ENCODE results near the gene FBXO42.
A peak's percentile ranks its signal among the peaks of the same experiment; 100 is the strongest.

The FBXO42 gene

DNA sequence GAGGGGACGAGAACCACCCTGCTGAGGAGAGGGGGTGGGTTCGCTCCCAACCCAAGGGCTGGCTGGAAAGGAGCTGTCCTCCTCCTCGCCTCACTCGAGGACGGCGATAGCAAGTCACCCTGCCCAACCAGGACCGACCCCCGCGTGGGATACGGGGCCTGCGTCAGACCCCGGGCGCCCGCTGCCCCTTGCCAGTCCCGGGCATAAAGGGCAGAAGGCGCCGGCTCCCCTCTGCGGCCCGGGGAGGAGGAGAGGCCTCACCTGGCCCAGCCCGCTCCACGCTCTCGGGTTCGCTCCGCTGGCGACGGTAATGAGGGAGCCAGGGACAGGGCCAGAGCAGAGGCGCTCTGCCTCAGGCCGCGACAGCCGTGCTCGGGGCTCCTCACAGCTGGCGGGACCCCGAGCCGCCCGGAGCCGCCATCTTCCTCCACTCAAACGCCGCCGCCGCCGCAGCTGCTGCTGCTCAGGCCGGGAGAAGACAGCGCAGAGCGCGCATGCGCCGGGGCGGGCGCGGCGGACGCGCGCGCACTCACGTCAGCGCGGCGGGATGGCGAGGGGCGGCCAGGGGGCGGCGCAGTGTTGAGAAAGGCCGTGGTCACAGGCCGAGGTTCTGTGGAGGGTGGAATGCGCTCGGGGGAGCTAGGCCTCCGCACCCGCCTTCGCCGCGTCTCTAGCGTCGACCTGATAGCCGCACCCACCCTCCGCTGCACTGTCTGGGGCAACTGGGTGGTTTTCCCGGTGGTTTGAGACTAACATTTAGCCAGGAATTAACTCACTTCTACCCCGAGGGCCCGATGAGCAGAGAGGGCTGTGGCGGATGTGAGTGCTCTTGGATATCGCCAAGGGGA, at the start of gene FBXO42:
Gene FBXO42, minus strand, starts transcription at position 487 of the 848 bp plus-strand sequence. CDS start 37,062 bp downstream, outside the sequence.
- Mint-ChIP-seq H3K36me3 (ENCODE audit: low read depth) (peaks cover 3% of the 10 kb centered on the region), H3K27me3 (ENCODE audit: low read depth) (no peaks in the 10 kb centered on the region), H3K9me3 (no peaks in the 10 kb centered on the region), H3K4me3 (peak within 1 kb of the TSS; percentile 90), H3K4me1 (ENCODE audit: low read depth) (peaks cover 21% of the 10 kb centered on the region), H3K27ac (peak within 1 kb of the TSS; percentile 87)

DNA sequence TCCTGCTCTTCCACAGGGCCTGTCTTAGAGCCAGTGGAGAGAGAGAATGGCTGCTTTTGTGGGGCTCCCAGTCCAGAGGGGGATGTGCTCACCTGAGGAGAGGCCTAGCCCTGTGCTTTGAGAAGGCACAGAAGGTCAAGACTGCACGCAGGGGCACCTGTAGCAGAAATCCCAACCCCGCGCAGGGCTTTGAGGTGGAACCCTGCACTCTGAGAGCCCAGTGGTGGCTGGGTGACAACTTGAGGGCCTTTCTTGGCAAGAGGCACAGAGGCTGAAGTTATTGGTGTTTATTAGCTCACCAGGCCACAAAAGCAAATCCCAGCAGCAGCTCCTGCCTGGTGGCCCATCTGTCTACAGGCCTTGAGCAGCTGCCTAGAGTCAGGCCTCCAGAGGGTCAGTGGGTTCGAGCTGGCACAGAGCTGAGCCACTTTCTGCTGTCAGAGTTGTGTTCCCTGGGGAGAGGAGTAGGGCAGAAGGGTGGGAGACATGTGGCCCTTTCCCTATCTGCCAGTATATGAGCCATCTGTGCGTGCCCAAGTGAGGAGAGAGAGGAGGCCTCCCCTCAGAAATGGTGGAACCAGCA, 46.2 kb upstream of the FBXO42 start:
- Mint-ChIP-seq H3K4me1 (ENCODE audit: low read depth) (peaks cover 6% of the 10 kb centered on the region), H3K27ac (no peak overlapping the region), H3K9me3 (no peaks in the 10 kb centered on the region), H3K36me3 (ENCODE audit: low read depth) (peaks cover 27% of the 10 kb centered on the region), H3K27me3 (ENCODE audit: low read depth) (no peaks in the 10 kb centered on the region), H3K4me3 (no peak overlapping the region)

DNA sequence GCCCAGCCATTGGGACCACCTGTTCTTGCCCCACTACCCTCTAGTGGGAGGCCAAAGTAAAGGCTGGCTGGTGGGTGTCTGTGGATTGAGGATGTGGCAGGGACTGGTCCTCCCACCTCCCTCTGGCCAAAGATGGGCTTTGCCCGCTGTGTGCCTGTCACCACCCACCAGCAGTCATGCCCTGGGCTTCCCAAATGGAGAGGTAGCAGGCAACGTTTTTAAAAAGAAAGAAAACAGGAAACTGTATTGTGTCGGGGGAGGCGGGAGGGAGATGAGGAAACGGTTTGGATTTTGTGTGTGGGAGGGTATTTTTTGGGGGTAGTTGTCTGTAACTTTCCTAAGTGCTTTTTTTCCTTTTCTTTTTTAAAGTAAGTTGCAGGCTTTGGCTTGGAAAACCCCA, 44.8 kb upstream of the FBXO42 start:
- no peaks in the 10 kb centered on the region for H3K9me3 Mint-ChIP-seq
- no peak overlapping the region for H3K27ac Mint-ChIP-seq
- no peaks in the 10 kb centered on the region for H3K27me3 Mint-ChIP-seq (ENCODE audit: low read depth)
- peaks cover 15% of the 10 kb centered on the region for H3K4me1 Mint-ChIP-seq (ENCODE audit: low read depth)
- H3K36me3 Mint-ChIP-seq (ENCODE audit: low read depth): peaks cover 34% of the 10 kb centered on the region
- H3K4me3 Mint-ChIP-seq: no peak overlapping the region

DNA sequence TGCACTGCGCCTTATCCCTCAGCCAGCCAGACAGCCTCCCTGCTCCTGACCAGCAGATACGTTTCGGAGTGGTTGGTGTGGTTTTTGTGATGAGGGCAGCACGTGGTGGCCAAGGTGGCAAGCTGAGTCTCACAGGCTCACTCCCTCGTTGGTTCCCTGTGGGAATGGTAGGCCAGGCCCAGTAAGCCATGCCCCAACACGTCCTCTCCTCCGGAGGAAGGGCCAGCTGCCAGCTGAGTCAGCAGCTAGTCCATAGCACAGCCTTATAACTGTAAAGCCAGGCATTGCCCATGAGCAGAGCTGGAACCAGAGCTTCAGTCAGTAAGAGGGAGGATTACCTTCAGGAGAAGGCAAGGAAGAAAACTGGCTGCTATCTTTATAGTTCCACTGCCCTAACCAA, 44.3 kb upstream of the FBXO42 start:
- Mint-ChIP-seq H3K27ac (no peak overlapping the region), H3K4me1 (ENCODE audit: low read depth) (peaks cover 21% of the 10 kb centered on the region), H3K4me3 (no peak overlapping the region), H3K9me3 (no peaks in the 10 kb centered on the region), H3K27me3 (ENCODE audit: low read depth) (no peaks in the 10 kb centered on the region), H3K36me3 (ENCODE audit: low read depth) (peaks cover 32% of the 10 kb centered on the region)

DNA sequence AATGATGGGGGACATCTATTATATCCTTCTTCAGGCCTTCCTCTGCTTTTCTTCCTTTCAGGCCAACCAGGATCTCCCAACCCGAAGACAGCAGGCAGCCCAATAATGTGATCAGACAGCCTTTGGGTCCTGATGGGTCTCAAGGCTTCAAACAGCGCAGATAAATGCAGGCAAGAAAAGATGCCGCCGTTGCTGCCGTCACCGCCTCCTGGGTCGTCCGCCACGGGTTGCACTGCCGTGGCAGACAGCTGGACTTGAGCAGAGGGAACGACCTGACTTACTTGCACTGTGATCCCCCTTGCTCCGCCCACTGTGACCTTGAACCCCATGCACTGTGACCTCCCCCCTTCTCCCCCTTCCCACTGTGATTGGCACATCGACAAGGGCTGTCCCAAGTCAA, 42.7 kb upstream of the FBXO42 start:
- H3K36me3 Mint-ChIP-seq (ENCODE audit: low read depth): peaks cover 31% of the 10 kb centered on the region
- no peaks in the 10 kb centered on the region for H3K27me3 Mint-ChIP-seq (ENCODE audit: low read depth)
- H3K27ac Mint-ChIP-seq: no peak overlapping the region
- no peak overlapping the region for H3K4me3 Mint-ChIP-seq
- no peaks in the 10 kb centered on the region for H3K9me3 Mint-ChIP-seq
- peaks cover 37% of the 10 kb centered on the region for H3K4me1 Mint-ChIP-seq (ENCODE audit: low read depth)

DNA sequence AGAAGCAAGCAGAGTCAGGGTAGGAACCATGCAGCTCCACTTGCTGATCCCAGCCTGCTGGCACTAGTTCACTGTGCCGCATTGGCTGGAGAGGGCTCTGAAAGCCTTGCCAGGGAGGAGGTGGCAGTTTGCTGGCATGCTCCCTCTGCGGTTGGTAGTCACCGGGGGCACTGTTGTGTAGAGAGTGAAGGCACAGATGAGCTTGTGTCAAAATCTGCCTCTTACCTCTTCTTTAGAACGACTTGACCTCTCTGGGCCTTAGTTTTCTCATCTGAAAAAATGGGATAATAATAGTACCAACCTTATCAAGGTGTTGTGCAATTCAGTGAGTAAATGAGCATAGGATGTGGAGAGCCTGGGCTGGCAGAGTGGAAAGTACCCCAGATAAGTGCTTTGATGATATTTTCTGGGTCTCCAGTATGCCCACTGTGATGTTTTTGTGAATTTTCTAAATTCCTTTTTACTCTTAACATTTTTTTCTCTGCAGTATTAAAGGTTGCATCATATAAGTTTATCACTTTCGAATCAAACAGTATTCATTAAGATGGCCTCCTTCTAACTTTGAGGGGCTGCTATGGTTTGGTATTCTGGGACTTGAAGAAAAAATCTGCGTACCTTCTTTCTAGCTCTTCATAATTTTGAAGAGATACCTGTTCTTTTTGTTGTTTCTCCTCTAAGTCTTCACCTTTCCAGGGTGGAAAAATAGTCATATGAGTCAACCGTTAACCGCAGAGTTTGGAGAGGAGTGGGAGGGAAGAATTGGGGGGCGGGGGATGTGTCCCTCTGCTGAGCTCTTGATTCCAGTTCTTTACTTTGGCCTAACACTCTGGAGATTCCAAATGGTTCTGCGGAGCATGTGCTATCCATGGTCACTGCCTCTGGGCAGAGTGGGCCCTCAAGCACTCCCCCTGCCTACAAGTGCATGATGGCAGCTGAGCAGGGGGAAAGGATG, 41.6 kb upstream of the FBXO42 start:
- peaks cover 40% of the 10 kb centered on the region for H3K4me1 Mint-ChIP-seq (ENCODE audit: low read depth)
- peaks cover 29% of the 10 kb centered on the region for H3K36me3 Mint-ChIP-seq (ENCODE audit: low read depth)
- H3K4me3 Mint-ChIP-seq: no peak overlapping the region
- H3K27ac Mint-ChIP-seq: peak overlapping the region; percentile 41
- no peaks in the 10 kb centered on the region for H3K27me3 Mint-ChIP-seq (ENCODE audit: low read depth)
- no peaks in the 10 kb centered on the region for H3K9me3 Mint-ChIP-seq

DNA sequence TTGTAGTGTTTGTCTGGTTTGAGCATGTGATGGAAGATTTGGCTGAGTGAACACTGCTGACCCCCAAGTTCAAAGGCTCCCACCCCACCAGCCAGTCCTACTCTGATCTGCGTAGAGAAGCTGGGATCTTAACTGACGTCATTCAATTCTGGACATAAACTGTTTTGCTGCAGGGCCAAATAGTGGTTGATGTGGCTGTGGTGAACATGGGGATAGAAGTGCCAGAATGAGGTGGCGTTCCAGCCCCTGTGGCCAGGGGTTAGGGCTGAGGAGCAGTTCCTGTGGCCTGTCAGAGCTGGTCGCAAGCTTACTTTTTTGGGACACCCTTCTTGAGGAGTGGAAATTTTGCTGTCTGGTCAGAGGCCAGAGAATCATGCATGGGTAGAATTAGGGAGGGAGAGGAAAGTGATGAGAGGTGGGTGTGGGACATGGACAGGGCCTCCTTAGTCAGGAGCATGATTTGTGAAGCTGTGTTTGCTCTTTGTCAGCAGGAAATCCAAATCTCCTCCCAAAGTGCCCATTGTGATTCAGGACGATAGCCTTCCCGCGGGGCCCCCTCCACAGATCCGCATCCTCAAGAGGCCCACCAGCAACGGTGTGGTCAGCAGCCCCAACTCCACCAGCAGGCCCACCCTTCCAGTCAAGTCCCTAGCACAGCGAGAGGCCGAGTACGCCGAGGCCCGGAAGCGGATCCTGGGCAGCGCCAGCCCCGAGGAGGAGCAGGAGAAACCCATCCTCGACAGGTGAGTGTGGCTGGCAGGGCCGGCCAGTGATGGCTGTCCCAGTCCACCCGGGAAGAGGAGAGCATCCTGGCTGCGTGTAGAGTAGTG, 40.7 kb upstream of the FBXO42 start:
- peaks cover 40% of the 10 kb centered on the region for H3K4me1 Mint-ChIP-seq (ENCODE audit: low read depth)
- H3K27ac Mint-ChIP-seq: peak overlapping the region; percentile 15
- H3K27me3 Mint-ChIP-seq (ENCODE audit: low read depth): no peaks in the 10 kb centered on the region
- no peak overlapping the region for H3K4me3 Mint-ChIP-seq
- no peaks in the 10 kb centered on the region for H3K9me3 Mint-ChIP-seq
- peaks cover 29% of the 10 kb centered on the region for H3K36me3 Mint-ChIP-seq (ENCODE audit: low read depth)

DNA sequence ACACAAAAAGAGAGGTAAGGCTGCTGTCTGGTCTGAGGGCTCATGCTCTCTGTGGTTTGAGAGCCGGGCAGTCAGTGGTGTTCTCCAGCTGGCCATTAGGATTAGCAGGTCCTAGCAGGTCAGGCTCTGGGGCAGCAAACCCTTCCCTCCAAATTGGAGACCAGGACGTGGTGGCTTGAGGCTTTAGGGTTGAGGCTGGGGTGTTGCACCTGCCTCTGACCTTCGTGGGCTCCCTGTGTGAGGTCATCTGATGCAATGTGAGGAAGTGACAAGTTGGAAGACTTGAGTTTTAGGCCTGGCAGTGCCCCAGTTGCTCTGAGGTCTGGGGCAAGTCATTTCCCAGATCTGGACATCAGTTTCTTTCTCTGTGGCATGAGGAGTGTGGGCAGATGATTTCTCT, 39.1 kb upstream of the FBXO42 start:
- Mint-ChIP-seq H3K4me3 (no peak overlapping the region), H3K4me1 (ENCODE audit: low read depth) (peaks cover 48% of the 10 kb centered on the region), H3K27me3 (ENCODE audit: low read depth) (no peaks in the 10 kb centered on the region), H3K36me3 (ENCODE audit: low read depth) (peaks cover 25% of the 10 kb centered on the region), H3K27ac (peak overlapping the region; percentile 90), H3K9me3 (no peaks in the 10 kb centered on the region)

DNA sequence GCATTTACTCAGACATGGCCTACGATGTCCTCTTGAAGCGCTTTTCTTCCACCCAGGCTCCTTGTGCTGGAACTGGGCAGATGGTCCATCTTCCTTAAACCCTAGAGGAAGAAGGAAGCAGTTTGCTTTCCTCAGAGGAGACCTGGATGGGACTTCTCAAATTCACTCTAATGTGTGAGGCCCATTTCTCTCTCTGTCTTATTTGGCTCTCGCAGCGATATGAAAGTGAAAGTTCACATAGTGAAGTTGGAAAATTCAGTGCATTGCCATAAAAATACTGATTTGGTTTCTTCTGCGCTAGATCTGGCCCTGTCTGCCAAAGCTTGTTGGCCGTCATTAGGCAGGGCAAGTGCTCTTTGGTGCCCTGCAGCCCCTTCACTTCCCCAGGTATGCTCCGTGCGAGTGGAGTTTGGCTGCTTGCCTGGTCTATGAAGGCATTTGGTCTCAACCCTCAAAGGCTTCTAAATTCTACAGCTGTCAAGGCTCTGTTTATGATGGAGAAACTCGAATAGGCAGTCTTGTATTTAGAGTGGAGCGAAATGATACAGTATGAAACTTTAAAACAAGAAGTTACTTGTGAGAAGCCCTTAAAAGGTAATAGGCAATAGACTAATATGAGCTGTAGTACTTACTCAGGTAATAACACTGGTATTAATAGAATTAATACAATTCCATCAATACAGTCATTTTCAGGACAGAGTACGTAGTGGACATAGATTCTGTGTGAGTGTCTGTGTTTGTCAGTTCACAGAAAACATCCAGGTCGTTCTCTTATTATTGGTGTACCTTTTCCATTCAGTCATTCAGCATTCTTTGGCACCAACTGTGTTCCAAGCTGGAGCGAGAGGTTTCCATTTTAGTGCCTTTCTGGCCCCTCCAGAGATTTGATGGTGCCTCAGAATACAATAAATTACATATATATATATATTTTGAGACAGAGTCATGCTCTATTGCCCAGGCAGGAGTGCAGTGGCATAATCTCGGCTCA, 35.2 kb upstream of the FBXO42 start:
- Mint-ChIP-seq H3K27me3 (ENCODE audit: low read depth) (no peaks in the 10 kb centered on the region), H3K27ac (peak overlapping the region; percentile 67), H3K4me1 (ENCODE audit: low read depth) (peaks cover 62% of the 10 kb centered on the region)

DNA sequence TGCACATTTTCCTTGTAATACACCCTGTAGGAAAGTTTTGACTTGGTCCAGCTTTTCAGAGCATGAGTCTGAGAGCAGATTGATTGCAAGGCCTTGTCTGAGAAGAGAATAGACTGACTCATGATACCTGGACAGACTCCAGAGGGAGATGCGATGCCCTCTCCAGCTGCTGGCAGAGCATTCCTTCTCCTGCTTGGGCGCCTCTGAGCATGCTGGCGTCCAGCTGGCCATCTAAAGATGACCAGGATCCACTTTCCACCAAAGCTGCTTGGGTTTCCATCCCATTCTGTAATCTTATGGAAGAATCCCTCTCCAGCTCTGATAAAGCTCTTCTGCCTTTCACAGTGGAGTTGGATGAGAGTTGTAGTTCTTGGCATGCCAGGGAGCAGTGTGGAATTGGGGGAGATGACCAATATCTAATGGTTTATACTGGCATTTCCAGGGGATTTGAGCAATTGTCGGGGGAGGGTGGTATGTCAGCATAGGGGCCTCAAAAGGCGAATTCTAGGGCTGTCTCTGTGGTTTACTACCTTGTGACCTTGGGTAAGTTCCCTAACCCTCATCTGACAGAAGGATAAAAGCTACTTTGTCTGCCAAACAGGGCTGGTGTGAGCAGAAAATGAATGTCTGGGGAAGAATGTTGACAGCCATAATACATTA, 34.3 kb upstream of the FBXO42 start:
- Mint-ChIP-seq H3K27me3 (ENCODE audit: low read depth) (no peaks in the 10 kb centered on the region), H3K4me3 (peak overlapping the region; percentile 57), H3K4me1 (ENCODE audit: low read depth) (peaks cover 56% of the 10 kb centered on the region), H3K36me3 (ENCODE audit: low read depth) (peaks cover 16% of the 10 kb centered on the region), H3K27ac (peak overlapping the region; percentile 63), H3K9me3 (no peaks in the 10 kb centered on the region)

More for the DNA sequence above, 35.2 kb upstream of the FBXO42 start:
- Mint-ChIP-seq H3K36me3 (ENCODE audit: low read depth) (peaks cover 16% of the 10 kb centered on the region), H3K4me3 (peak overlapping the region; percentile 72), H3K9me3 (no peaks in the 10 kb centered on the region)

DNA sequence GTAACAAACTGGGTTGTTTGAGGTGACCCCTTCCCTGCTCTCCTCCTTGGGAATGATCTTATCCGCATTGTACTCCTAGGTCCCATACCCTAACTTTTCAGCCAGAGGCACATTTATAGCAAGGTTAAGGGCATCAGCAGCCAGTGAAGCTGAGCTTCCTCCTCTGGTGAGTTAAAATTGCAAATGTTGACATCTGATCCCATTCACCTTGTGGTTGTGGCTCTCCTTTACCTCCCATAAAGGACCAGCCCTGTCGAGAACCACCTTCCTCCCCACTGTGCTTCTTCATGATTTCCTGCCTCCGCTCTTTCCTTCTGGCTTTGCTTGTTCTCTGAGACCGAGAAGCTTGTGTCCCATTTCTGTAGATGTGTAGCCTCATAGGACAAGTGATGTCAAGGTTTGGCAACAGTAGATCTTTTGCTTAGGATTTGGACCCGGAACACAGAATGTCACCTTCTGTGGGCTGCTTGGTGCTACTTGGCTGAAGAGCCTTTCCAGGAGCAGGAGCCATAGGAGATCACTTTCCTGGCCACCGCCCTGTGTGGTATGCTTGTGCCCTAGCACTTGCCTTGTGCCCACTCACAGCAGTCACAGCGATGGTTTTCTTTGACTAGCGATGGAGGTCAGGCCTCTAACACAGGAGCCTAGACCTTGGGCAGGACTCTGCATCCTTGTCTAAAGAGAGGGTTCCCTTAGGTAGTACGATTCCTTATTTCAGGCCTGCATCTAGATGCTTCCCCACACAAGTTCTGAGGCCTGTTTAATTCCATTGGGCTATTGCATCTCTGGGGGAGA, 33.6 kb upstream of the FBXO42 start:
- peak overlapping the region; percentile 8 for H3K4me3 Mint-ChIP-seq
- no peaks in the 10 kb centered on the region for H3K27me3 Mint-ChIP-seq (ENCODE audit: low read depth)
- H3K9me3 Mint-ChIP-seq: no peaks in the 10 kb centered on the region
- H3K27ac Mint-ChIP-seq: peak overlapping the region; percentile 29
- peaks cover 48% of the 10 kb centered on the region for H3K4me1 Mint-ChIP-seq (ENCODE audit: low read depth)
- H3K36me3 Mint-ChIP-seq (ENCODE audit: low read depth): peaks cover 16% of the 10 kb centered on the region

DNA sequence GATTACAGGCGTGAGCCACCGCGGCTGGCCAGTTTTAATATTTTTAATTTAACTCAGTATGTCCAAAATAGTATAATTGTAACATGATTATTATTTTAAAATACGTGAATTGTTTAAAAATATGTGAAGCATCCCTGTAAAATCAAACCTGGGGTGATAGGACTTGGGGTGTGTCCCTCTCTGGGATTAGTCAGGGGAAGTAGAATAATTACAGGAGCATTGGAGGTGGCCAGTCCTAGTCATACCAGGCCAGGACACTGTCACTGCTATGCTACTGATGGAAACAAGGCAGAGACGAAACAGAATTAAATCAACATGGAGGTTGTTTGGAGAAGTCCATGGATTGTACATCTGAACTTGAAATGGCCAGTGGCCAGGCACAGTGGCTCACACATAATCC, 31.6 kb upstream of the FBXO42 start:
- peak overlapping the region; percentile 26 for H3K27ac Mint-ChIP-seq
- peaks cover 40% of the 10 kb centered on the region for H3K4me1 Mint-ChIP-seq (ENCODE audit: low read depth)
- peaks cover 14% of the 10 kb centered on the region for H3K36me3 Mint-ChIP-seq (ENCODE audit: low read depth)
- H3K27me3 Mint-ChIP-seq (ENCODE audit: low read depth): no peaks in the 10 kb centered on the region
- no peaks in the 10 kb centered on the region for H3K9me3 Mint-ChIP-seq
- no peak overlapping the region for H3K4me3 Mint-ChIP-seq

Data from T-helper 1 cell treated with Interleukin-12 subunit alpha and Interleukin-12 subunit beta and Interleukin-4 antibody, amounts not matched to agents 30 μg/mL and 1 μg/mL, for 36 hours (primary cell).